Keratinocyte (primary cell): ENCODE data around the gene ALDH1L1.

ENCODE experiments used
- CTCF ChIP-seq, 3 experiments: IDR thresholded peaks in 1 of 3; conservative IDR thresholded peaks in 1 of 3; optimal IDR thresholded peaks in 1 of 3; 2 replicates in 2 of 3; 3 replicates in 1 of 3; pipeline versions ENCODE3 to v1.5.1; 2011; ENCODE audit warnings: low read length in 3 of 3, mild to moderate bottlenecking in 3 of 3, moderate library complexity in 2 of 3, control low read depth in 1 of 3, inconsistent platforms in 1 of 3; ENCODE audit not compliant: insufficient read depth in 2 of 3; ENCODE audit errors: extremely low read depth in 1 of 3
- EZH2 ChIP-seq: IDR thresholded peaks from one replicate; pipeline ENCODE4 v1.6.1; 2012; ENCODE audit warnings: inconsistent platforms, mild to moderate bottlenecking, low read length, moderate library complexity

GRCh38 chr3:126124148-126124868 lies 56.1 kb downstream of the ALDH1L1 start:
- no peak for TF ChIP-seq CTCF (optimal IDR thresholded peaks at IDR 0.05 in 1 of 3, IDR thresholded peaks at IDR 0.05 in 1 of 3, conservative IDR thresholded peaks at IDR 0.05 in 1 of 3; ENCODE audit: extremely low read depth in 1 of 3, insufficient read depth in 2 of 3, low read length in 3 of 3)
- no peak for TF ChIP-seq EZH2
